Stimulated activated CD8-positive, alpha-beta memory T cell treated with anti-CD3 and anti-CD28 coated beads, Interleukin-15, amount 100 ng/mL, for 48 hours (primary cell): ENCODE data around the gene NPL.

Experiments used
- DNase-seq, 2 donors: peaks; one replicate each; pipeline ENCODE4 v3.0.0-alpha.2; 2020; ENCODE audit warnings: low read depth in 2 of 2

The NPL gene

GRCh38 chr1:182816863-182817262, 27.3 kb downstream of the NPL start:
- DNase-seq = no peak

- DNase-seq = no peak
Observed at GRCh38 chr1:182817802-182818201, 28.2 kb downstream of the NPL start.

GRCh38 chr1:182823220-182823619, 33.6 kb downstream of the NPL start:
- no peak for DNase-seq

GRCh38 chr1:182826892-182827291, 37.3 kb downstream of the NPL start:
- DNase-seq = no peak

- no peak for DNase-seq
Observed at GRCh38 chr1:182829285-182829932, 39.8 kb downstream of the NPL start.

GRCh38 chr1:182833271-182833670, 43.7 kb downstream of the NPL start:
- no peak for DNase-seq

- no peak for DNase-seq
Observed at GRCh38 chr1:182834326-182834725, 44.8 kb downstream of the NPL start.

- DNase-seq = no peak
Observed at GRCh38 chr1:182835806-182836205, 46.2 kb downstream of the NPL start.

- DNase-seq = peak; percentile 90
Observed at GRCh38 chr1:182839209-182840066, 49.9 kb downstream of the NPL start, which contains the start of gene DHX9. DHX9 (plus strand) TSS chr1:182839347; CDS start chr1:182842567, 3,220 bp downstream.

- no peak for DNase-seq
Observed at GRCh38 chr1:182841368-182841988, 51.9 kb downstream of the NPL start.

GRCh38 chr1:182842265-182842664, 52.7 kb downstream of the NPL start:
- no peak for DNase-seq

- no peak for DNase-seq
Observed at GRCh38 chr1:182845379-182845778, 55.8 kb downstream of the NPL start.

GRCh38 chr1:182845894-182846293, 56.3 kb downstream of the NPL start:
- DNase-seq = no peak

GRCh38 chr1:182847105-182847504, 57.5 kb downstream of the NPL start:
- no peak for DNase-seq

GRCh38 chr1:182848736-182849135, 59.2 kb downstream of the NPL start:
- no peak for DNase-seq

GRCh38 chr1:182850319-182850718, 60.7 kb downstream of the NPL start:
- no peak for DNase-seq

- DNase-seq = no peak
Observed at GRCh38 chr1:182851825-182852224, 62.3 kb downstream of the NPL start.

GRCh38 chr1:182855911-182856310, 66.3 kb downstream of the NPL start:
- no peak for DNase-seq

- no peak for DNase-seq
Observed at GRCh38 chr1:182857212-182857611, 67.6 kb downstream of the NPL start.

- no peak for DNase-seq
Observed at GRCh38 chr1:182860658-182861057, 71.1 kb downstream of the NPL start.

- no peak for DNase-seq
Observed at GRCh38 chr1:182861994-182862393, 72.4 kb downstream of the NPL start.

- no peak for DNase-seq
Observed at GRCh38 chr1:182862827-182863226, 73.3 kb downstream of the NPL start.

GRCh38 chr1:182863940-182864339, 74.4 kb downstream of the NPL start:
- DNase-seq = no peak
